NOMO-1 treated with dmso at 0.1 percent for 144 hours (cell line): ENCODE measurements around the gene FBXL19.
A peak's percentile ranks its signal among the peaks of the same experiment; 100 is the strongest.

ENCODE experiments used
- DNase-seq: peaks from one replicate; lab custom pipeline; 2025; ENCODE audit not compliant: unreplicated experiment; lab: John Stamatoyannopoulos, UW

The FBXL19 gene

DNA sequence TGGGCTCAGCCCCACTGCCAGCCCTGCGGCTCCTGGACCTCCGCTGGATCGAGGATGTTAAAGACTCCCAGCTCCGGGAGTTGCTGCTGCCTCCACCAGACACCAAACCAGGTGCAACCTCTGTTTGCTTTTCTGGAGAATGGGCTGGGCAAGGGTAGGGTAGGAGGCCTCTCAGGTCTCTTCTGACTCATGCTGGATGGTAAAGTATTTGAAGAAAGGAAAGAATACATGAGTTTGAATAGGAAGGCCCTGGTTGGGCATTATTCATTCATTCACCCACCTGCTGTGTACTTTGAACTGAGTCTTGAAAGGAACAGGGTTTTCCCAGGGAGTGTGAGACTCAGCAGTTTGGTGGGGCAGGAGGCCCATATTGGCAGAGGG is 19.0 kb downstream of the FBXL19 start:
- DNase-seq, result no peak

DNA sequence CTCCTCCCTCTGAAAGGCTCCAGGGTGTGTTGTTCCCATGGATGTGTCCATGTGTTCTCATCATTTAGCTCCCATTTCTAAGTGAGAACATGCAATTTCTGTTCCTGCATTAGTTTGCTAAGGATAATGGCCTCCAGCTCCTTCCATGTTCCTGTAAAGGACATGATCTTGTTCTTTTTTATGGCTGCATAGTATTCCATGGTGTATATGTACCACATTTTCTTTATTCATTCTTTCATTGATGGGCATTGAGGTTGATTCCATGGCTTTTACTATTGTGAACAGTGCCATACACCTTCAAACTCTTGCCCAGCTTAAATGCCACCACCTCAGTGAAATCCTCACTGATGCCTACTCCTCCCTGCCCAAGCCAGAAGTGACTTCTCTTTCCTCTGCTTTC is 21.0 kb downstream of the FBXL19 start:
- DNase-seq, result no peak

DNA sequence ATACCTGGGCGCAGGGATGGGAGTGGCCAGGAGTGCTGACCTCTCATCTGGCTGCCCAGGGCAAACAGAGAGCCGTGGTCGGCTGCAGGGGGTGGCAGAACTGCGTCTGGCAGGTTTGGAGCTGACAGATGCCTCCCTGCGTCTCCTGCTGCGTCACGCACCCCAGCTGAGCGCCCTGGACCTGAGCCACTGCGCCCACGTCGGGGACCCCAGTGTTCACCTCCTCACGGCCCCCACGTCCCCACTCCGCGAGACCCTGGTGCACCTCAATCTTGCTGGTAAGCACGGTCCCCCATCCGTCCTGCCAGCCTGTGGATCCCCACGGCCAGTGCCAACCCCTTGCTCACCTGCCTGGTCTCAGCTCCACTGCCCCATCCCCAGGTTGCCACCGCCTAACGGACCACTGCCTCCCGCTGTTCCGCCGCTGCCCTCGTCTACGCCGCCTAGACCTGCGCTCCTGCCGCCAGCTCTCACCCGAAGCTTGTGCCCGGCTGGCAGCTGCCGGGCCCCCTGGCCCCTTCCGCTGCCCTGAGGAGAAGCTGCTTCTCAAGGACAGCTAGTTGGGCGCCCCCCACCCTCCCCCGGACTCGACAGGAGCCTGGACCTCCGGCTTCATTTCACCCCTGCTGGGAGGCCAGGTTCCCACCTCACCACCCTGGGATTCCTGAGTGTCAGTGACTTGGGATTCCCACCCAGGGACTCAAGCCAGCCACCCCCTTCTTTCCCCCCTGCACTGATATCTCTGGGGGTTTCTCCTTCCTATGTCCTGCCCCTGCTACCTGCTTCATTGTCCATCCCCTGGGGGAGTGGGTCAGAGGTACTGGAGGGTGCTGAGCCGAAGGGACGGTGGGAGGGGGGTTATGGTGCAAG is 23.5 kb downstream of the FBXL19 start:
- no peak for DNase-seq

DNA sequence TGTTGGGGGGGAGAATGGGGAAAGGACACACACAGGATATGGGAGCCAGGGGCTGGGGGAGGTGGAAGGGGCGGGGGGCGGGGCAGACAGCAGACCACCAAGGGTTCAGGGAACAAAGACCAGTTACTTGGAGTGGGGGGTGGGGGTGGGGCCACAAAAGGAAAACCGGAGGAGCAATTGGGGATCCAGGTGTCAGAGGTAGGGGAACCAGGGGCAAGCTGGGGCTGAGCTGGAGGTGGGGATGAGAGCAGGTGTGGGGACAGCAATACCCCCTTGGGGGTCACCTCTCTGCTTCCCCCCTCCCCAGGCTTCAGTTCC is 24.1 kb downstream of the FBXL19 start:
- no peak for DNase-seq

DNA sequence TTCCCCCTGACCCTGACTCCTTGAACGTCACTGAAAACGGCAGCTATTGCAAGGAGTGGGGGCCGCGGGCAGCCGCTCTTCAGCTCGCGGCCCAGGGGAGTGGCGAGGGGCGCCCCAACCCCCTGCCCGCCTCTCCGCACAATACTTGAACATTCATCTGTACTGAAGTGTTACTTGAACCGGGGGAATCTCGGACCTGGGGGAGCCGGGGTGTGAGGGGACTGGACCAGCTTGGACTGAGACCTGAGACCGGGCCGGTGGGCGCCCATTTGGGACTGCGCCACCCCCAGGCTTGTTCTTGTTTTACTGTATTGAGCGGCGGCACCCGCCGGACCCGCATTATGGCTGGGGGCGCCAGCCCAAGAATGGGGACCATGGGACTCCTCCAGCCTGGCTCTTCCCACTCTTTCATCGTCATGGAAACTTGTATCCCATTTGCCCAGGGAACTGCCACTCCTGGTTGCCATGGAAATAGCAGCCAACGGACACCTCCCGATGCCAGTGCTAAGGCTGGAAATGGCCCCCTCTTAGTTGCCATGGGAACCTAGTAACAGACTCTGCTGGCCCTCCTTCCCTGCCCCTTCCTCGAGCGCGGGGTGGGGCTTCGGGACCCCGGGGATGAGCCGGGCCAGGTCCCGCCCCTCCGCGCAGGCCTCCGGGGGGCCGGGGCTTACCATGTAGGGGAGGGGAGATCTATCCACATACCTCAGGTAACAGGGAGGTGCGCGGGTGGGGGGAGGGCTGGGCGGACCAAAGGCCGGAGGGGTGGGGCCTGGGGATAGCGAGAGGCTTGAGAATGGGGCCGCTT is 24.7 kb downstream of the FBXL19 start:
- DNase-seq, result no peak

DNA sequence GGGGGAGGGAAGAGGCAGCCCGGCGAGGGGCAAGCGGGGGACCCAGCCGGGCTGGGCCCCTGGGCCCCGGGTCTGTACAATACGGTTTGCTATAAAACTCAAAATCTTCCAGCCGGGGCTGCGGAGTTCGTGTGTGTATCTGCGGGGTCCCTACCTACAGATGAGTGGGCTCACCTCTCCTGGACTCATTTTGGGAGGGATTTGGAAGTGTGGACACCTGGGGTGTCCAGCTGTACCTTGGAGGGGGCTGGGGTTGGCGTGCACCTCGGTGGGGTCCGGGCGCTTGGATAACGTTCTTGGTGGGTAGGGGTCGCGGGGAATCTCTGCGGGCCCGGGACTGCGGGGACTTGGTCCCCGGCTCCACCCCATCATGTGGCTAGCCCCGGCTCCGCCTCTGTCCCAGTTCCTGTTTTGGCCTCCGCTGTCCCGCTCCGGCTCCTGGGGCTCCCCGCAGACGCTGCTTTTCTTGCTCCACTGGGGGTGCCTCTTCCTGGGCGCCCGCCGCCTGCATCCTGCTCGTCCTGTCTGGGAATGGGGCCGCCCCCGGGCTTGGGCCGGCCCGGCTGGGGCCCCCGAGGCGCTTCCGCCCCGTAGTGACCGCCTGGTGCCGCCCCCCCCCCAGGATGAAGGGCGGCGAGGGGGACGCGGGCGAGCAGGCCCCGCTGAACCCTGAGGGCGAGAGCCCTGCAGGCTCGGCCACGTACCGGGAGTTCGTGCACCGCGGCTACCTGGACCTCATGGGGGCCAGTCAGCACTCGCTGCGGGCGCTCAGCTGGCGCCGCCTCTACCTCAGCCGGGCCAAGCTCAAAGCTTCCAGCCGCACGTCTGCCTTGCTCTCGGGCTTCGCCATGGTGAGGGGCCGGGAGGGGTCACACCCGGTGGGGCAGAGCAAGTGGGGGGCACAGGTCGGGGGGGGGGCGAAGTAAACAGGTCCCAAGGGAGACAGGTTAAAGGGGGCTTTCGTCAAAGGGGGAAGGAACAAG is 25.6 kb downstream of the FBXL19 start, which contains the start of gene ORAI3:
Gene ORAI3, plus strand, starts transcription at position 402 of the 983 bp plus-strand sequence. Its CDS starts 222 bp downstream, at position 624.
- DNase-seq, result peak; percentile 83

DNA sequence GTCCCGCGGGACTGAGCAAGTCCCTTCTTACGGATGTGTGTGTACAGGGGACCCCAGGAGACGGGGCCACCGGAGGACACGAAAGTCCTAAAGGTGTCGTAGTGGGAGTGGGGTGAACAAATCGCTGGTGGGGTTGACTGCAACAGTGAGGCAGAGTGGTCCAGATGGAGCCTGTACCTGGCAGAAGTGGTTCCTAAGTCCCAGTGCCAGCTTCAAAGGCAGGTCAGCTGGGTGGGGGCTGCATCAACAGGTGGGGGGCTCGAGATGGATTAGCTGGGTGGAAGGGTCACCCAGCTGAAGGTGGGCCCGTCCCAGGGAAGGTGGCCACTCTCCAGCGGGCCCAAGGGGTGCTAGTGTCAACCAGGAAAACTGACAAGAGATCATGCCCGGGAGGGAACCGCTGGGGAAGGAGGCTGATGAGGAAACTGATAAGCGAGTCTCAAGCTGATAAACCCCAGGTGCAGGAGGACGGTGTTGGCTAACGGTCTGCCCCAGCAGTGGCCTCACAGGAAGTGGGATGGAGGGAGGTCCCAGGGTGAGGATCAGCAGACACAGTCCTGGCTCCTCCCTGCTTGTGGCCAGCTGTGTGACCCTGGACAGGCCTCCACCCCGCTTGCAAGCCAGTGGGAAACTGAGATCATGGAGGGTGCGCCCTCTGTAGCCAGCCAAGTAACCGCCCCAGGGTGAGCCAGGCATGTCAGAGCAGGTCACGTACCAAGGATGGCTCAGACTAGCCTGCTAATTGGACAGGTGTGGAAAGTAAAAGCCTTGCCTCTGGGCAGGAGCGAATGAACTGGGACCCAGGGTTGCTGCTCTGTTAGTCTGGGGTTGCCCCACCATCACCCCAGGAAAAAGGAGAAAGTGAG is 26.5 kb downstream of the FBXL19 start:
- DNase-seq, result no peak

DNA sequence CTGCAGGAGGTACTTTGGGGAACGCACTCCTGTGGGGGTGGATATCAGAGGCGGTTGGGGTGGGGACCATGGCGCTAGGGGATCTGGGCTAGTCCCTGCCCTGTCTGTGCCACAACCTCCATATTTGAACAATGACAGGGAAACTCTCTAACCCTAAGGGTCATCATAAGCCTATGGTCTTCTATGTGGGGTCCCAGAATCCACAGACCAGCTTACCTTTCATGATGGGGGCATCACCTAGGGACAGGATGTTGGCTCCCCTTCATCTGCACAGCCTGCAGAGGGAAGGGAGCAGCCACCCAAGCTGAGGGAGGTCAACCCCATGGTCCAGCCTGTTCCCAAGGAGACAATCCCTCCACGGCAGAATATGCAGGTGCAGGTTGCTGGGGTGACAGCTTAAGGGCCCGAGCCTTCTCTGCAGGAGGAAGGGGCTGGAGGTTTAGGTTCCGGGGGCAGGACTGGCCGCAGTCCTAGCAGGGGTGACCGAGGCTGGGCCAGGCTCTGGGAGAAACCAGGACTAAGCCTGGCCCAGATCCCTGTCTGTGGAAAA is 27.2 kb downstream of the FBXL19 start:
- no peak for DNase-seq

DNA sequence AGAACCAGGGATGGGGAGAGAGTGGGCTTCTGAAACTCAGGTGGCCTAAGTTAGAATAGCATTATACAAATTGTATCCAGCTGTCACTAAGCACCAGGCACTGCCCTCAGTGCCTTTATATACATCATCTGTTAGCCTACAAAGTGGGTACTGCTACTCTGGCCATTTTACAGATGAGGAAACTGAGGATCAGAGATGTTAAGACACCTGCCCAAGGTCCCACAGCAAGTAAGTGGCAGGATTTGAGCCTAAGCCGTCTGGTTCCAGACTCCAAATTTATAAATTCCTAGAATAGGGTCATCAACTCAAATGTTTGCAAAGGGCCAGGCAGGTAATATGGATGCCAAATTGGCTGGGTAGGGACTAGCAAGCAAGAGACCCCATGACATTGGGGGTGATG is 27.8 kb downstream of the FBXL19 start:
- DNase-seq, result no peak

DNA sequence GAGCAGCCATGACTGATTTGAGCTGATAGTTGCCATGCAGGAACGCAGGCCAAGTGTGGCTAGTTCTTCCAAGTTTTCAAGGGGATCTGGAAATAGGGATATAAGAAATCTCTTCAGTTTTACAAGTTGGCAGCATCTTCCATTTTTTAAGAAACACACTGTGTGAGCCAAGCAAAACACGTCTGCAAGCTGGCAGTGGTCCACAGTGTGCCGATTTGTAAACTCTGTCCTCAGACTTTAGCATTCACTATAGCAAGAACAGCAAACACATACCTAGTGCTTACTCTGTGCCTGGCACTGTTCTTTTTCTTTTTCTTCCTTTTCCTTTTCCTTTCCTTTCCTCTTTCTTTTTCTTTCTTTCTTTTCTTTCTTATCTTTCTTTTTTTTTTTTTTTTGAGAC is 28.4 kb downstream of the FBXL19 start:
- DNase-seq, result no peak

DNA sequence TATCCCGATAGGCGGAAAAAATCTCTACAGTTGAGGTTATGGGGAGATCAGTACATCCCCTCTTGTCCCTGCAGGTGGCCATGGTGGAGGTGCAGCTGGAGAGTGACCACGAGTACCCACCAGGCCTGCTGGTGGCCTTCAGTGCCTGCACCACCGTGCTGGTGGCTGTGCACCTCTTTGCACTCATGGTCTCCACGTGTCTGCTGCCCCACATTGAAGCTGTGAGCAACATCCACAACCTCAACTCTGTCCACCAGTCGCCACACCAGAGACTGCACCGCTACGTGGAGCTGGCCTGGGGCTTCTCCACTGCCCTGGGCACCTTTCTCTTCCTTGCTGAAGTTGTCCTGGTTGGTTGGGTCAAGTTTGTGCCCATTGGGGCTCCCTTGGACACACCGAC is 29.7 kb downstream of the FBXL19 start:
- DNase-seq, result no peak

DNA sequence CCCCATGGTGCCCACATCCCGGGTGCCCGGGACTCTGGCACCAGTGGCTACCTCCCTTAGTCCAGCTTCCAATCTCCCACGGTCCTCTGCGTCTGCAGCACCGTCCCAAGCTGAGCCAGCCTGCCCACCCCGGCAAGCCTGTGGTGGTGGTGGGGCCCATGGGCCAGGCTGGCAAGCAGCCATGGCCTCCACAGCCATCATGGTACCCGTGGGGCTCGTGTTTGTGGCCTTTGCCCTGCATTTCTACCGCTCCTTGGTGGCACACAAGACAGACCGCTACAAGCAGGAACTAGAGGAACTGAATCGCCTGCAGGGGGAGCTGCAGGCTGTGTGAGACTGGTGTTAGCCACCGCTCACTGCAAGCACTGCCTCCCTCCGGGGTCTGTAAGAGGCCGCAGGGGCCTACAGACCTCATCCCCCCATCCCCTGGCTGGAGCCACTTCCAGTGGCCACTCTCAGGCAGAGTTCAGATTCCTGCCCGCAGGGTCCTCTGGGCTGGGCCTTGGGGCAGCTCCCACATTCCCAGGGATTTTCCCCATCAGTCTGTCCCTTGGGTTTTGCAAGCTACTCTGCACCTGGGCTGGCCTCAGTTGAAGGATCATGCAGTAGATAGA is 30.2 kb downstream of the FBXL19 start:
- DNase-seq, result peak; percentile 61

DNA sequence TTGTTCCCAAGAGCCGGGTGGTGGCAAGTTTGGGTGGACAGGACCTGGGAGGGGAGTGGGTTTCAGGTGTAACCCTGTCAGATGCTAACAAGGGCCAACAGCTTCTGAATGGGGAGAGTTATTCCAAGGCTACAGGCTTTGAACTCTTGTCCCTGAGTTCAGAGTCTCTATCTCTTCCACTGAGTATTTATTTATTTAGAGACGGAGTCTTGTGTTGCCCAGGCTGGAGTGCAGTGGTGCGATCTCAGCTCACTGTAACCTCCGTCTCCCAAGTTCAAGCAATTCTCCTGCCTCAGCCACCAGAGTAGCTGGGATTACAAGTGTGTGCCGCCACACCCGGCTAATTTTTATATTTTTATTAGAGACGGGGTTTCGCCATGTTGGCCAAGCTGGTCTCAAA is 31.6 kb downstream of the FBXL19 start:
- no peak for DNase-seq

DNA sequence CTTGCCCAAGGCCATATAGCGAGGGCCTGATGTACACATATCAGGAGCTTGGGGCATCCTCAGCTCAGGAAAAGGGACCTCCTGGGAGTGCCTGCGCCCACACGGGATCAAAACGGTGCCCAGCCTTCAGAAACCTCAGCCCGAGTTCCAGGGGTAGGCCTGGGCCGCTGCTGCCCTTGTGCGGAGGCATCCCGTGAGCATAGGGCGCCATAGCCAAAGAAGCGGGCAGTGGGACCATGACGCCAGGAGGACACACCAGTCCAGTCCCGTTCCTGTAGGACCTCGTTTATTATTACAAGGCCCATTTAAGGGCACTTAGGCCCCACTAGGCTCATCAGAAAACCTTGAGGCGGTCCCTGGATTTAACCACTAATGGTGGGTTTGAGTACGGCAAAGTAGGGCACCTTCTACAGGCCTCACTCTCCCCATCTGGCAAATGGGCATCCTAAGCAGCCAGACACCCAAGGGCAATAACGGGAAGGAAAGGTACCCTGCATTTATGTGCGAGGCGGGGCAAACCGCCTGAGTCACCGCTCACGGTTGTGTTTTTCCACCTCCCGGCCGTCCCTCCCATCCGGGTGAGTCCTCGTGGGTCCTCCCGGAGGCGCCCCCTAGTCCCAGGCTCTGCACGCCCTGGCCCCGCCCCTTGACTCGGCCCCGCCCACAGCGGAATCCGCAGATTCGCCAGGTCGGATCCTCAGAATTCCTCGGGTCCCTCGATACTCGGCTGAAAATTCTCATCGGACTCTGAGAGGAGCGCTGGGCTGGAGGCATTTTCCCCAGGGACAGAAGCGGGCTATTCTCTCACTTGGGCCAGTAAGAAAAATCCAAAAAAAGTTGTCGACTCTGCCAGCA is 33.5 kb downstream of the FBXL19 start:
- peak; percentile 75 for DNase-seq

DNA sequence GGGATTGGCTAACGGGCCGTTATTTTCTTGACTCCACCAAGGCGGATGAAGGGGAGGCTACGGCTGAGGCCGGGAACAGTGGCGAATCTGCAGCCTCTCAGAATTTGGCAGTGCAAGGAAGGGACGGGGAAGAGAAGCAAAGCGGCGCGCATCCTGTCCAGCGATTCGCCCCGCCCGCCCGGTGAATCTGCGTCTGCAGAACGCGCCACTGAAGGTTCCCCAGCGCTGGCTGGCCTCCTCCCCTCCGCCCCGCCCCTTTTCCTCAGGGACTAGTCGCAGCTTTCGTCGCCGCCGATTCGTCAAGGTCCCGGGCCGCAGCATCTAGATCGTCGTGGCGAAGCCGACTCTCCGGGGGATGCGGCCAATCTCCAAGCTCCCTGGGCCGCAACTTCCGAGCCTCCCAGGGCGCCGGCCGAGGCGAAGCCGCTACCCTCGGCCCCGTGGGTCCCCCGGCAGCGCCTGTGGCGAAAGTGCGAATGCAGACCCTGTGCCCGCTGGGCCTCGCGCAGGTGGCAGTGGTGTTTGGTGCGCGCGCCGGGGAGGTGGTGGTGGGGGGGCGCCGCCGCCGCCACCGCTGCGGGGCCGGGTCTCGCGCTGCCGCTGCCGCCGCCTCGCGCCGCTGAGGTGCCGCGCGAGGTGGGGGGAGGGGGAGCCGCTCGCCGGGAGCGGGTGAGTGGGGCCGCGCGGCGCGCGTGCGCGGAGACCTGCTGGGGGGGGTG is 34.2 kb downstream of the FBXL19 start, which contains the start of gene SETD1A:
Gene SETD1A, plus strand, starts transcription at position 299 of the 719 bp plus-strand sequence. CDS start 978 bp downstream, outside the sequence.
- peak; percentile 89 for DNase-seq

DNA sequence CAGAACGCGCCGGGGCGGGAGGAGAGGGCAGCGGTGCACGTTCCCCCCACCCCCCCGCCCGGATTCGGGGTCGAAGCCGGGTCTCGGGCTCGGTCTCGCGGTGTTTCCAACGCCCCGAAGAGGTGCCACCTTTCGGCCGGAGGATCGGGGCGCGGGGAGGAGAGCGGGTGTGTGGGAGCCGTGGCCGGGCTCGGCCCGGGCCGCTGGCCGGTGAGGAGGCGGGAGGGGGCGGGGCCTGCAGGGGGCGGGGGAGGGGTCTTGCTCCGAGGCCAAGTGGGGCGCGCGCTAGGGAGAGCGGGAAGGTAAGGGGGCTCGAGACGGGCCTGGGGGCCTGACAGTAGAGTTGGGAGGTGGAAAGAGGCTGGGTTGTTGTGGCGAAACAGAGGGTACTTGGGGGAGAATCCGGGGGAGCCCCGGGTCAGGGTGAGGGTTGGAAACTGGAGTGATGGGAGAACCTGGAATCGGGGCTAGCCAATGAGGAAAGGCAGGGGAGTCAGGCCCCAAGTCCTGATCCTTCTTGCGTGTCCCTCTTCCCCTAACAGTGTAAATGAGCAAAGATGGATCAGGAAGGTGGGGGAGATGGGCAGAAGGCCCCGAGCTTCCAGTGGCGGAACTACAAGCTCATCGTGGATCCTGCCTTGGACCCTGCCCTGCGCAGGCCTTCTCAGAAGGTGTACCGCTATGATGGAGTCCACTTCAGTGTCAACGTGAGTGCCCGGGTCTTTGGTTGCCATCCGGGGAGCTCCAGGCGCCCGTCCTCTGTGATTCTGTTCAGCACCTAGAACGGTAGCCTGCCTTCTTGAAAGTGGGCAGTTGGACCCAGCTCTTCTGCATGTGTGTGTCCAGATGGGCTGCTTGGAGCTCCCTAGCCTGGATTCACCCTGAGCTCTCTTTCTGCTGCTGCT is 35.1 kb downstream of the FBXL19 start:
- DNase-seq, result no peak

DNA sequence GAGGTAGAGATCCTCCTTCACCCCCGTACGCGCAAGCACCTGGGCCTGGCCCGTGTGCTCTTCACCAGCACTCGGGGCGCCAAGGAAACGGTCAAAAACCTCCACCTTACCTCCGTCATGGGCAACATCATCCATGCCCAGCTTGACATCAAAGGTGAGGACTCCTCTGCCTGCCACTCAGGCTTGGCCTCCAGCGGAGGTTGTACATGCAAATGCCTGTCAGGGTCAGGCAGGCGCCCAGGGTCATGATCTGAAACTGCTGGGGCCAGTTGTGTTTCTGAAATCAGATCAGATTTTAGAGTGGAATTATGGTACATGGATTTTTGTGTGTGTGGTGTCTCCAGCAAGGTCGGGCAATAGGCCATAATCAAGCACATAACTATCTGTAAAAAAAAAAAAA is 38.0 kb downstream of the FBXL19 start:
- DNase-seq, result no peak
